ENCODE measurements around the gene SND1.

Gene SND1

GRCh38 chr7:128031901-128032604 lies 380.1 kb downstream of the SND1 start (continued):
- TF ChIP-seq IKZF3 (tag by site-specific recombination; IDR thresholded peaks at IDR 0.05) (no peak), HIC1 (tag by site-specific recombination; IDR thresholded peaks at IDR 0.05) (no peak), ZNF747 (tag by site-specific recombination; IDR thresholded peaks at IDR 0.05) (no peak), ZNF701 (tag by site-specific recombination; IDR thresholded peaks at IDR 0.05) (no peak), ZNF449 (tag by site-specific recombination; IDR thresholded peaks at IDR 0.05) (no peak), ZNF529 (tag by site-specific recombination; IDR thresholded peaks at IDR 0.05; ENCODE audit: insufficient replicate concordance) (no peak), ZNF335 (tag by site-specific recombination; conservative IDR thresholded peaks at IDR 0.05) (0 out of 2 replicates have a peak, but pooled peaks have one; percentile 10), ZNF19 (tag by site-specific recombination; IDR thresholded peaks at IDR 0.05; ENCODE audit: low read depth) (no peak), OVOL3 (tag by site-specific recombination; IDR thresholded peaks at IDR 0.05) (no peak), ZBTB26 (tag by site-specific recombination; optimal IDR thresholded peaks at IDR 0.05) (peak; percentile 58), ZNF354C (tag by site-specific recombination; IDR thresholded peaks at IDR 0.05; ENCODE audit: borderline replicate concordance, low read depth) (no peak), PATZ1 (tag by site-specific recombination; IDR thresholded peaks at IDR 0.05) (peak; percentile 7; the same call in 1 of the 2 replicates), ZEB2 (tag by site-specific recombination; IDR thresholded peaks at IDR 0.05) (0 out of 2 replicates have a peak, but pooled peaks have one; percentile 13), YY2 (tag by site-specific recombination; IDR thresholded peaks at IDR 0.05) (no peak), PBX3 (CRISPR knock-in tag; IDR thresholded peaks at IDR 0.05) (no peak), ZBTB6 (tag by site-specific recombination; IDR thresholded peaks at IDR 0.05) (no peak), ZNF791 (tag by site-specific recombination; IDR thresholded peaks at IDR 0.05) (no peak), ZNF48 (tag by site-specific recombination; IDR thresholded peaks at IDR 0.05) (no peak), ZNF585B (tag by site-specific recombination; IDR thresholded peaks at IDR 0.05) (no peak), MYNN (tag by site-specific recombination; IDR thresholded peaks at IDR 0.05; ENCODE audit: borderline replicate concordance) (no peak), ZNF274 (IDR thresholded peaks at IDR 0.05; ENCODE audit: low read length) (no peak), ZNF274 (tag by site-specific recombination; IDR thresholded peaks at IDR 0.05; ENCODE audit: borderline replicate concordance) (no peak), KLF7 (tag by site-specific recombination; IDR thresholded peaks at IDR 0.05; ENCODE audit: borderline replicate concordance) (no peak), ZNF600 (tag by site-specific recombination; IDR thresholded peaks at IDR 0.05) (peak; percentile 85), ZSCAN30 (tag by site-specific recombination; IDR thresholded peaks at IDR 0.05) (peak; percentile 61; the same call in 1 of the 2 replicates), ZNF707 (tag by site-specific recombination; IDR thresholded peaks at IDR 0.05) (no peak), ZNF211 (tag by site-specific recombination; IDR thresholded peaks at IDR 0.05; ENCODE audit: low read depth) (no peak), ZXDB (tag by site-specific recombination; IDR thresholded peaks at IDR 0.05) (0 out of 2 replicates have a peak, but pooled peaks have one; percentile 9), ZBTB20 (tag by site-specific recombination; IDR thresholded peaks at IDR 0.05) (peak; percentile 58; the same call in 1 of the 2 replicates), ZNF10 (tag by site-specific recombination; IDR thresholded peaks at IDR 0.05) (peak; percentile 19; the same call in 1 of the 2 replicates), ZNF169 (tag by site-specific recombination; IDR thresholded peaks at IDR 0.05) (no peak), ZBTB21 (tag by site-specific recombination; IDR thresholded peaks at IDR 0.05) (0 out of 2 replicates have a peak, but pooled peaks have one; percentile 26)
